A549 (cell line): ENCODE results near the gene ZNF79. TPM values are rescaled to one million over a fixed set of nuclear protein-coding genes. Genes with fewer than 3 reads are reported as not detected.
A peak's percentile ranks its signal among the peaks of the same experiment; 100 is the strongest.

ENCODE experiments used
- ATAC-seq, 2 experiments: fragments of 200-7000 bp in 1 of 2; fragments of >200 bp in 1 of 2; cut with Nextera tagmentation in 1 of 2; cut with Tn5 transposase in 1 of 2; 3 replicates each; pipeline versions ENCODE4 v1.8.0 to v1.9.1; 2018 to 2020; ENCODE audit warnings: mild to moderate bottlenecking in 1 of 2, moderate library complexity in 1 of 2
- CTCF ChIA-PET: fragments of 300-600 bp; sonication (Branson Sonifier 250); formaldehyde crosslinking; extraction: SDS; loops from one replicate; lab custom pipeline; 2021; ENCODE audit warnings: antibody characterized with exemption, inconsistent platforms; lab: Yijun Ruan, JAX
- POLR2A ChIA-PET: fragments of 350-600 bp; formaldehyde crosslinking; extraction: SDS; loops from one replicate; lab custom pipeline; 2021; ENCODE audit warnings: antibody characterized with exemption, inconsistent platforms; lab: Yijun Ruan, JAX
- DNase-seq, 2 experiments: peaks; one replicate each; pipeline versions ENCODE4 v3.0.0 to v3.0.0-alpha.2; 2011 to 2016; ENCODE audit warnings: low read depth in 1 of 2, low spot score in 1 of 2
- FAIRE-seq: peaks from 2 replicates; lab custom pipeline; 2011; peaks lifted over from hg19 to GRCh38; lab: Jason Lieb, UNC
- H3K27ac ChIP-seq, 2 experiments: fragments of >200 bp; sonication (Bioruptor Twin); formaldehyde crosslinking; 3 replicates each; pipeline ENCODE4 v1.5.1; 2016 to 2017
- H3K4me1 ChIP-seq: fragments of >200 bp; sonication (Bioruptor Twin); formaldehyde crosslinking; 3 replicates; pipeline ENCODE4 v1.6.1; 2016
- H3K4me2 ChIP-seq: fragments of >200 bp; sonication (Bioruptor Twin); formaldehyde crosslinking; 3 replicates; pipeline ENCODE4 v1.6.1; 2016
- H3K4me3 ChIP-seq: fragments of >200 bp; sonication (Bioruptor Twin); formaldehyde crosslinking; 3 replicates; pipeline ENCODE4 v1.5.1; 2016
- H3K9me3 ChIP-seq: fragments of >200 bp; sonication (Bioruptor Twin); formaldehyde crosslinking; 3 replicates; pipeline ENCODE4 v1.6.1; 2016
- CBX2 ChIP-seq: fragments of 200-600 bp; sonication (generic); IDR thresholded peaks from 2 replicates; pipeline ENCODE4 v1.6.1; 2016; ENCODE audit warnings: low read depth, mild to moderate bottlenecking, borderline replicate concordance
- CBX8 ChIP-seq: fragments of 200-600 bp; sonication (generic); IDR thresholded peaks from 2 replicates; pipeline ENCODE4 v1.6.1; 2016
- CHD2 ChIP-seq: fragments of 150-350 bp; IDR thresholded peaks from 2 replicates; pipeline ENCODE4 v1.6.1; 2014; ENCODE audit warnings: low read length; ENCODE audit not compliant: partially characterized antibody
- CTCF ChIP-seq: fragments of >200 bp; sonication (Bioruptor Twin); formaldehyde crosslinking; IDR thresholded peaks from 3 replicates; pipeline ENCODE4 v1.5.1; 2016
- E2F6 ChIP-seq: IDR thresholded peaks from 2 replicates; pipeline ENCODE4 v1.6.1; 2012; ENCODE audit warnings: low read depth, borderline replicate concordance
- EHF ChIP-seq: fragments of 250-450 bp; sonication (Bioruptor Pico); IDR thresholded peaks from 2 replicates; pipeline ENCODE4 v1.5.0; 2020; ENCODE audit warnings: mild to moderate bottlenecking
- EHMT2 ChIP-seq: fragments of 200-600 bp; sonication (generic); IDR thresholded peaks from 2 replicates; pipeline ENCODE4 v1.6.1; 2016; ENCODE audit warnings: antibody characterized with exemption, low read depth, mild to moderate bottlenecking, moderate library complexity
- EP300 ChIP-seq, 2 experiments: fragments of >200 bp; sonication (Bioruptor Twin); formaldehyde crosslinking; IDR thresholded peaks; 2 replicates in 1 of 2; 3 replicates in 1 of 2; pipeline ENCODE4 v1.6.1; 2016 to 2017
- ESRRA ChIP-seq: fragments of 150-350 bp; IDR thresholded peaks from 2 replicates; pipeline ENCODE4 v1.6.1; 2014; ENCODE audit warnings: mild to moderate bottlenecking, low read length, borderline replicate concordance
- FOSL2 ChIP-seq, 2 experiments: fragments of 450-650 bp in 1 of 2; fragments of >200 bp in 1 of 2; sonication (Bioruptor Twin) in 1 of 2; formaldehyde crosslinking; IDR thresholded peaks; 2 replicates each; pipeline versions ENCODE4 v1.5.0 to v1.6.1; 2016 to 2020; ENCODE audit warnings: mild to moderate bottlenecking in 1 of 2, moderate library complexity in 1 of 2
- GATA3 ChIP-seq: IDR thresholded peaks from 2 replicates; pipeline ENCODE4 v1.6.1; 2012; ENCODE audit warnings: borderline replicate concordance
- HDAC2 ChIP-seq: fragments of 200-600 bp; sonication (generic); IDR thresholded peaks from 2 replicates; pipeline ENCODE4 v1.6.1; 2016
- HOXB13 ChIP-seq: fragments of 250-450 bp; sonication (Bioruptor Pico); IDR thresholded peaks from 2 replicates; pipeline ENCODE4 v1.5.0; 2020; ENCODE audit warnings: low read depth, mild to moderate bottlenecking, moderate library complexity
- KDM1A ChIP-seq: fragments of 200-600 bp; sonication (generic); IDR thresholded peaks from 2 replicates; pipeline ENCODE4 v1.6.1; 2016; ENCODE audit warnings: low read depth, mild to moderate bottlenecking
- MAX ChIP-seq: IDR thresholded peaks from 2 replicates; pipeline ENCODE4 v1.6.1; 2012
- PHF8 ChIP-seq: fragments of 200-600 bp; sonication (generic); IDR thresholded peaks from 2 replicates; pipeline ENCODE4 v1.6.1; 2016; ENCODE audit warnings: low read depth, mild to moderate bottlenecking, antibody characterized with exemption, moderate library complexity, borderline replicate concordance
- RAD21 ChIP-seq, 2 experiments: fragments of >200 bp in 1 of 2; sonication (Bioruptor Twin) in 1 of 2; formaldehyde crosslinking in 1 of 2; IDR thresholded peaks in 1 of 2; conservative IDR thresholded peaks in 1 of 2; 2 replicates in 1 of 2; 3 replicates in 1 of 2; pipeline ENCODE4 v1.6.1; 2012 to 2018; ENCODE audit warnings: inconsistent platforms in 1 of 2
- RCOR1 ChIP-seq: fragments of 150-350 bp; IDR thresholded peaks from 2 replicates; pipeline ENCODE4 v1.6.1; 2014; ENCODE audit warnings: antibody characterized with exemption, low read length, low read depth
- REST ChIP-seq: fragments of 200-600 bp; sonication (generic); IDR thresholded peaks from 2 replicates; pipeline ENCODE4 v1.6.1; 2016; ENCODE audit warnings: antibody characterized with exemption, mild to moderate bottlenecking, moderate library complexity
- RFX5 ChIP-seq: fragments of 450-650 bp; IDR thresholded peaks from 2 replicates; pipeline ENCODE4 v1.7.1; 2014; ENCODE audit warnings: antibody characterized with exemption, mild to moderate bottlenecking, moderate library complexity
- SREBF2 ChIP-seq: fragments of 450-650 bp; IDR thresholded peaks from 2 replicates; pipeline ENCODE4 v1.6.1; 2014; ENCODE audit warnings: mild to moderate bottlenecking, moderate library complexity
- TFCP2L1 ChIP-seq: fragments of 250-450 bp; sonication (Bioruptor Pico); IDR thresholded peaks from 2 replicates; pipeline ENCODE4 v1.5.0; 2021; ENCODE audit warnings: mild to moderate bottlenecking
- TP53 ChIP-seq: fragments of 250-450 bp; sonication (Bioruptor Pico); IDR thresholded peaks from 2 replicates; pipeline ENCODE4 v1.5.0; 2021; ENCODE audit warnings: mild to moderate bottlenecking, moderate library complexity
- USF2 ChIP-seq: fragments of 450-650 bp; IDR thresholded peaks from 2 replicates; pipeline ENCODE4 v1.6.1; 2014; ENCODE audit warnings: antibody characterized with exemption
- ZC3H11A ChIP-seq: fragments of 450-650 bp; IDR thresholded peaks from 2 replicates; pipeline ENCODE4 v1.6.1; 2014; ENCODE audit warnings: antibody characterized with exemption, mild to moderate bottlenecking
- ZFP36 ChIP-seq: fragments of 450-650 bp; IDR thresholded peaks from 2 replicates; pipeline ENCODE4 v1.6.1; 2014; ENCODE audit warnings: borderline replicate concordance; ENCODE audit not compliant: partially characterized antibody
- WGBS: methylation state at CpG from one replicate; pipeline ENCODE4 v1.1.6; 2017; ENCODE audit errors: missing lambda C conversion rate; 5-methylcytosine and 5-hydroxymethylcytosine counted together
- polyA plus RNA-seq, 4 experiments: library from polyadenylated mRNA; depleted of rRNA in 3 of 4; stranded (reverse); fragments of >200 nt; fragmentation: RNase III in 1 of 4; extraction: RNeasy Plus Mini Kit Qiagen cat#74134 plus additional on column Dnase treatment in 1 of 4; gene quantifications; 2 replicates in 3 of 4; 3 replicates in 1 of 4; pipeline ENCODE4 v1.2.3, GENCODE V29; 2011 to 2017

ZNF79 gene
- polyA plus RNA-seq, 2 of the 4 experiments (the other 2 are of a cell fraction) = 4.9 to 5.7 TPM

- Histone ChIP-seq H3K27ac (peak overlapping the region in 1 of 2 experiments; percentile 99; a peak in 2 of 6 replicates), H3K4me3 (peak overlapping the region; percentile 98)
- POLR2A ChIA-PET = no interaction called here
- DNase-seq = no peak
- 90% methylated on average over 8 of the region's 8 CpGs for WGBS
- no peak for TF ChIP-seq TFCP2L1 (CRISPR knock-in tag)
- no peak for TF ChIP-seq EHMT2
- TF ChIP-seq SREBF2 = no peak
- no peak for TF ChIP-seq TP53 (CRISPR knock-in tag)
- no peak for TF ChIP-seq ZFP36
- TF ChIP-seq E2F6 = no peak
- TF ChIP-seq ZC3H11A = no peak
- no peak for TF ChIP-seq GATA3
- TF ChIP-seq HDAC2 = no peak
- no peak for TF ChIP-seq CTCF
- TF ChIP-seq, all 56 proteins: peak for 0
- peaks cover 17% of the 10 kb centered on the region for H3K4me1 ChIP-seq
- peaks cover 58% of the 10 kb centered on the region for H3K9me3 ChIP-seq
- ATAC-seq (no peak), FAIRE-seq (no peak)
- H3K4me2 ChIP-seq = peak overlapping the region; percentile 95
- CTCF ChIA-PET = interaction anchor here (0.6 kb wide), 2 partner anchors 157 to 375 kb away, joined by 3 to 4 read pairs; no protein-coding TSS in a partner anchor
Observed at GRCh38 chr9:127448112-127448805, 24.1 kb downstream of the ZNF79 start.

GRCh38 chr9:127449332-127449966 is 25.3 kb downstream of the ZNF79 start:
- 52% methylated on average over 5 of the region's 5 CpGs for WGBS
- CTCF ChIA-PET = no interaction called here
- Histone ChIP-seq H3K4me3 (peak overlapping the region; percentile 98), H3K4me1 (peaks cover 17% of the 10 kb centered on the region), H3K4me2 (peak overlapping the region; percentile 95), H3K9me3 (peaks cover 48% of the 10 kb centered on the region), H3K27ac (peak overlapping the region; percentile 96 to 99)
- POLR2A ChIA-PET = interaction anchor here (2.2 to 3.3 kb wide), 3 partner anchors 25 to 224 kb away, joined by 7 to 25 read pairs (median 23); partner anchors contain the start of genes SLC2A8 and ZNF79
- no peak for FAIRE-seq
- ATAC-seq = no peak
- DNase-seq = no peak
- no peak for TF ChIP-seq TFCP2L1 (CRISPR knock-in tag)
- TF ChIP-seq SREBF2 = no peak
- TF ChIP-seq USF2 = no peak
- TF ChIP-seq MAX = no peak
- TF ChIP-seq KDM1A = no peak
- no peak for TF ChIP-seq RAD21 (conservative IDR thresholded peaks at IDR 0.05 in 1 of 2, IDR thresholded peaks at IDR 0.05 in 1 of 2)
- TF ChIP-seq ZC3H11A = no peak
- TF ChIP-seq CHD2 = no peak
- TF ChIP-seq RCOR1 = no peak
- TF ChIP-seq CBX2 = no peak
- no peak for TF ChIP-seq EHF
- TF ChIP-seq RFX5 = no peak
- TF ChIP-seq HOXB13 = no peak
- no peak for TF ChIP-seq FOSL2 (IDR thresholded peaks at IDR 0.05)
- TF ChIP-seq FOSL2 (CRISPR knock-in tag; IDR thresholded peaks at IDR 0.05) = no peak
- no peak for TF ChIP-seq REST
- TF ChIP-seq PHF8 = no peak
- TF ChIP-seq ESRRA = no peak
- no peak for TF ChIP-seq EP300 (IDR thresholded peaks at IDR 0.05)
- TF ChIP-seq CBX8 = no peak
